Measurements from ENCODE around the gene MARCHF10.

DNA sequence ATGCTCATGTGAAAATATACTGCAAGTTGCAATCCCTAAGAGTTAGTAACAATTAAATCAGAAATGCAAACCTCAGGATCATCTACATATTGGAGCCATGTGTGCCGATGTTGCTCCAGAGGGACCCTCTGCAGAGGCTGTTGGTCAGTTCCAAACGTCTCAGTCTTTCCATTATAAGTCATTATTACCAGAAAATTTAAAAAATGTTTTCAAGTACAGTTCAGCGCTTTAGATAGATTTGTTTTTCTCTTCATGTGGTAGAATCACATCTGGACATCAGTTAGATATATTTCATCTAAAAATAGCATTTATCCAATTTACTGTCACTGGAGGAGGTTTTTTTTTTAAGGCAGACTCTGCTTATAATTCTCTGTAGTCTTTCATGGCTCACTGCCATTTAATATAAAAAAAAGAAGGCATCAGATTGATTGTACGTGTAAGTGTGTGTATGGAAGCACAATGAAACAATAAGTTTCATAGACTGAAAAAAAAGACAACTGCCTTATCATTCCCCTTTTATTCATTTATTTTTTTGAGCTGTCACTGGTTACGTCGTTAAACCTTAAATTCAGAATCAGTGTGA is 46.1 kb upstream of the MARCHF10 start:
- TF ChIP-seq, protein P1, sequence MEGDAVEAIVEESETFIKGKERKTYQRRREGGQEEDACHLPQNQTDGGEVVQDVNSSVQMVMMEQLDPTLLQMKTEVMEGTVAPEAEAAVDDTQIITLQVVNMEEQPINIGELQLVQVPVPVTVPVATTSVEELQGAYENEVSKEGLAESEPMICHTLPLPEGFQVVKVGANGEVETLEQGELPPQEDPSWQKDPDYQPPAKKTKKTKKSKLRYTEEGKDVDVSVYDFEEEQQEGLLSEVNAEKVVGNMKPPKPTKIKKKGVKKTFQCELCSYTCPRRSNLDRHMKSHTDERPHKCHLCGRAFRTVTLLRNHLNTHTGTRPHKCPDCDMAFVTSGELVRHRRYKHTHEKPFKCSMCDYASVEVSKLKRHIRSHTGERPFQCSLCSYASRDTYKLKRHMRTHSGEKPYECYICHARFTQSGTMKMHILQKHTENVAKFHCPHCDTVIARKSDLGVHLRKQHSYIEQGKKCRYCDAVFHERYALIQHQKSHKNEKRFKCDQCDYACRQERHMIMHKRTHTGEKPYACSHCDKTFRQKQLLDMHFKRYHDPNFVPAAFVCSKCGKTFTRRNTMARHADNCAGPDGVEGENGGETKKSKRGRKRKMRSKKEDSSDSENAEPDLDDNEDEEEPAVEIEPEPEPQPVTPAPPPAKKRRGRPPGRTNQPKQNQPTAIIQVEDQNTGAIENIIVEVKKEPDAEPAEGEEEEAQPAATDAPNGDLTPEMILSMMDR (conservative IDR thresholded peaks at IDR 0.05; ENCODE audit: low read length) = no peak
- no peak for TF ChIP-seq EZH2phosphoT487 (IDR thresholded peaks at IDR 0.05; ENCODE audit: borderline replicate concordance, low read depth, low read length)
